HG03103 (cell line): ENCODE measurements around the gene MCC.

ENCODE experiments used
- ATAC-seq: cut with Tn5 transposase; IDR thresholded peaks from one replicate; pipeline ENCODE4 v1.9.1; 2021; ENCODE audit warnings: low read depth; ENCODE audit not compliant: unreplicated experiment

The MCC gene

DNA sequence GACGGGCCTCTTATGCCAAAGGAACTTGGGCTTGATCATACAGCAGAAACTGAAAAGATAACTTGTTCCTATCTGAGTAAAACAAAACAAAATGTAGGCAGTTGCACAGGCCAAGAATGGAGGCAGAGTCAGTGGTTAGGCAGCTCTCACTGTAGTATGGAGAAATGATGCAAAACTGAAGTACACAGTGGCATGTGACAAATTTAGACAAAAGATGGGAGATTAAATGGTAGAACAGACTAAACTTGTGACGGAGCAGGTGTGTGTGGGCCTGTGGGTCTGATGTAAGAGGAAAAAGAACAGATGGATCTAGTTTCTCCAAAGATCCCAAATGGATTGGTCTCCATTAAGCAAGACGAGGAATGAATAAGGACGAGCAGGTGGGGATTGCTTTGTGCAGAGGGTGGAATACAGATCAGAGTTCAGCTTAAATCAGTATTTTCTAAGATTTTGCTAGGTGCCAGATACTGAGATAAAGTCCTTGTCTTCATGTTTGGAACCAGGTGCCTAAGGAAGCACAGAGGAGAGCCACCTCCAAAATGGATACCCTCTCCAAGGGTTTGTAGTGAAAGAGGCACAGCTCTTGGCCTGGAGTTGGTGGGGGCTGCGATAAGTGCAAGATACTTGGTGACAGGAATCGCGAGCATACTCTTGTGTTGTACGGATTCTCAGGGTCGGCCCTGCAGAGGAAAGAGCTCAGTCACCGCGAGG is 512.4 kb downstream of the MCC start:
- ATAC-seq, result peak; percentile 14

DNA sequence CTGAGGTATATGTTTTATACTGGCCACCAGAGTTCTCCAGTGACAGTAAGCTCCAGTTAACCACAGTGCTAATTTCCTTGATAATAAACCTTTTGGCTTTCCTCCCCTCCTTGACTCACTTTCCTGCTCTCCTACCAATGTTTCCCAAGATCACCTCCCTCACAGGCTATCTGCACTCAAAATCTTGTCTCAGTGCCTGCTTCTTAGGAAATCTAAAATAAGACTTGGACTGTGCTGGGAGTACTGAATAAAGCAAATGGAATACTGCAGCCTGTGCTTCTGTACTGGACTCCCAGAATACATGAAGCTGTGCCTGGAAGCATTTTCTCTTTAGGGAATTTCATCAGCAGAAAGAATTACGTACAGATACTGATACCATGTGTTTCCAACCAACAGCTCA is 513.4 kb downstream of the MCC start:
- no peak for ATAC-seq

DNA sequence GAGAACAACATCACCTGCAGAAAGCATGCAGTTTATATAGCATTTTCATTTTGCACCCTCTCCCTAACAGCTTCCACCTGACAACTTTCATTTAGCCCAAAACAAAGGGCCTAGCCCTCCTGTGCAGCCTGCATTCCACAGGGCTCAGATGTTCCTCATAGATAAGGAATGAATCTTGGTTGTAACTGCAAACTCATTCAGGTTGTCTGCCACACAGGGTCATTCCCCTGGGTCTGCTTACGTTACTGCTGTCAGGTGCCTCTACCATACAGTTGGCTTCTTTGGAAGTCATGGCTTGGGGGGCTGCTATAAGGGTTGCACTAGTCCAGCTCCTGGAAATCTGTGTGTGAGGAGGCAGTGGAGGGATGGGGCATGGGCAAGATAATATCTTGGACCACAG is 514.3 kb downstream of the MCC start:
- ATAC-seq, result no peak

DNA sequence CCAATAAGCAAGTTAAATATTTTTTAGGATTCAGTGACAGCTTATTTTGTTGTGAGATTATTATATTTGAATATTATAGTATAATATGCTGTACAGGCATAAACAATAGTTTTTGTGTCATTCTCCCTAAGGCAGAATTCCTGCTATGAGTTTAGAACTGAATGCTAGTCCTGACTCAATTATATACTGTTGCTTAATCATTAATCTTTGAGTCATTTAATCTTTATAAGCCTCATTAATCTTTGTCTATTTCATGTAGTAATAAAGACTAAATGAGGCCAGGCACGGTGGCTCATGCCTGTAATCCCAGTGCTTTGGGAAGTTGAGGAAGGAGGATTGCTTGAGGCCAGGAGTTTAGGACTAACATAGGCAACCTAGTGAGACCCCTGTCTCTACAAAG is 515.2 kb downstream of the MCC start:
- ATAC-seq, result no peak
